HuH-7.5 (cell line): ENCODE data around the gene SNX25.
"Not testable (repeated sequence)": the region's sequence is repeated elsewhere in the genome, so short reads cannot be mapped to it uniquely, and the experiment has no call there.

ENCODE experiments used
- DNase-seq: peaks from one replicate; pipeline ENCODE4 v3.0.0; 2011; ENCODE audit warnings: low spot score

SNX25 gene

GRCh38 chr4:185305979-185306442 lies 96.6 kb downstream of the SNX25 start:
- no peak for DNase-seq

GRCh38 chr4:185307136-185307950 lies 97.9 kb downstream of the SNX25 start:
- no peak for DNase-seq

- DNase-seq, result no peak
Observed at GRCh38 chr4:185309770-185310169, 100.4 kb downstream of the SNX25 start.

GRCh38 chr4:185311113-185311888 lies 101.9 kb downstream of the SNX25 start:
- no peak for DNase-seq

GRCh38 chr4:185312699-185313098 lies 103.3 kb downstream of the SNX25 start:
- no peak for DNase-seq

GRCh38 chr4:185317462-185317861 lies 108.1 kb downstream of the SNX25 start:
- DNase-seq, result not testable (repeated sequence)

- DNase-seq, result no peak
Observed at GRCh38 chr4:185317880-185318279, 108.5 kb downstream of the SNX25 start.

- DNase-seq, result no peak
Observed at GRCh38 chr4:185318679-185319078, 109.3 kb downstream of the SNX25 start.

- no peak for DNase-seq
Observed at GRCh38 chr4:185322803-185323202, 113.4 kb downstream of the SNX25 start.

GRCh38 chr4:185323606-185324005 lies 114.2 kb downstream of the SNX25 start:
- DNase-seq, result no peak

GRCh38 chr4:185324361-185324760 lies 115.0 kb downstream of the SNX25 start:
- not testable (repeated sequence) for DNase-seq

GRCh38 chr4:185325721-185326120 lies 116.3 kb downstream of the SNX25 start:
- DNase-seq, result not testable (repeated sequence)

- no peak for DNase-seq
Observed at GRCh38 chr4:185328586-185328985, 119.2 kb downstream of the SNX25 start.

GRCh38 chr4:185329879-185330510 lies 120.6 kb downstream of the SNX25 start:
- DNase-seq, result not testable (repeated sequence)

GRCh38 chr4:185332575-185333464 lies 123.4 kb downstream of the SNX25 start:
- no peak for DNase-seq

GRCh38 chr4:185334326-185334725 lies 124.9 kb downstream of the SNX25 start:
- DNase-seq, result no peak

- no peak for DNase-seq
Observed at GRCh38 chr4:185335579-185335978, 126.2 kb downstream of the SNX25 start.

GRCh38 chr4:185339941-185340340 lies 130.5 kb downstream of the SNX25 start:
- DNase-seq, result no peak

GRCh38 chr4:185341377-185341776 lies 132.0 kb downstream of the SNX25 start:
- DNase-seq, result no peak

- DNase-seq, result no peak
Observed at GRCh38 chr4:185341841-185342240, 132.4 kb downstream of the SNX25 start.

- no peak for DNase-seq
Observed at GRCh38 chr4:185343726-185344581, 134.6 kb downstream of the SNX25 start.
